GM06990 (cell line): ENCODE results near the gene PRAF2.
A peak's percentile ranks its signal among the peaks of the same experiment; 100 is the strongest.

Experiments
- DNase-seq: peaks from one replicate; pipeline ENCODE4 v3.0.0-alpha.2; 2011; ENCODE audit not compliant: insufficient read length; ENCODE audit errors: extremely low read depth
- H3K27me3 ChIP-seq: replicated peaks from 2 replicates; pipeline ENCODE4 v1.6.0; 2011; ENCODE audit warnings: low read length; ENCODE audit not compliant: control insufficient read depth, insufficient read depth
- H3K36me3 ChIP-seq: 2 replicates; pipeline ENCODE4 v1.5.1; 2011; ENCODE audit warnings: low read length; ENCODE audit not compliant: control insufficient read depth, insufficient read depth
- H3K4me3 ChIP-seq: replicated peaks from 2 replicates; pipeline ENCODE4 v1.5.1; 2011; ENCODE audit warnings: low read depth, mild to moderate bottlenecking, control low read depth, low read length
- TF ChIP-seq, protein P1 (sequence below): IDR thresholded peaks from 2 replicates; pipeline ENCODE4 v1.5.1; 2011; ENCODE audit warnings: low read length, control low read depth, mild to moderate bottlenecking, inconsistent platforms; ENCODE audit not compliant: insufficient read depth, poor library complexity, severe bottlenecking

Gene PRAF2

DNA sequence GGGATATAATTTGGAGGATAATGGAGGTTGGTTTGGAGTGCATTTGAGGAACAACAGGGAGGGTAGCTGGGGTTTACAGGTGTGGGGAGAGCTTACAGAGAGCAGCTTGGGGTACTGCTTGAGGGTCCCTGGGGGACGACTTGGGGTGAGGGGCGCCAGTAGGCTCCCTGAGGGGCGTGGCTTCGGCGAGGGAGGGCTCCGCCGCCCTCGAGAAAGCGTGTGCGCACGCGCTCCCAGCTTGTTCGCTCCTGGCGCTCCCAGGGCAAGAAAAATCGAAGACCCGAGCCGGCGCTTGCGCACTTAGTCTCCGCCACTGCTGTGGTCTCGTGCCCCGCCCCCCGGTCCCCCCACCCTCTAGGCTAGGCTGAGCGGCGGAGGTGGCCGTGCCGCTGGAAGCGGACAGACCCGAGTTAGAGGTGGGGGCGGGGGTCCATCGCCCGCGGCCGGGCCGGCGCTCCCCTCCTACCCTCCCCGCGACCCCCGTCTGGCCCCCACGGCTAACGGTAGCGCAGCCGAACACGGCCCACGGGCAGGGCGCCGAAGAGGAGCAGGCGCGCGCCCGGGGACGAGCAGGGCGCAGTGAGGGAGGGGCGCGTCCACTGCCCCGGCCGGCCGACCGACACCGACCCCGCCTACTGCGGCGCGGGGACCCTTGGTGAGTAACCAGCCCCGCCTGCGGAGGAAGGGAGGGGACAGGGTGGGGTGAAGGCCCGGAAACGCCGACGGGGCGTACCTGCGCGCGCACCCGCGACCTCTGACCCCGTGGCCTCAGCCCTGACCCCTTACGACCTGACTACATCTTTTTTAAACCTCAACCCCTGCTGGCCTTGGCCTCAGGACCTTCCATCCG lies 20.4 kb downstream of the PRAF2 start:
- peak; percentile 59 for DNase-seq
- H3K4me3 ChIP-seq = peak overlapping the region; percentile 63
- TF ChIP-seq, protein P1, sequence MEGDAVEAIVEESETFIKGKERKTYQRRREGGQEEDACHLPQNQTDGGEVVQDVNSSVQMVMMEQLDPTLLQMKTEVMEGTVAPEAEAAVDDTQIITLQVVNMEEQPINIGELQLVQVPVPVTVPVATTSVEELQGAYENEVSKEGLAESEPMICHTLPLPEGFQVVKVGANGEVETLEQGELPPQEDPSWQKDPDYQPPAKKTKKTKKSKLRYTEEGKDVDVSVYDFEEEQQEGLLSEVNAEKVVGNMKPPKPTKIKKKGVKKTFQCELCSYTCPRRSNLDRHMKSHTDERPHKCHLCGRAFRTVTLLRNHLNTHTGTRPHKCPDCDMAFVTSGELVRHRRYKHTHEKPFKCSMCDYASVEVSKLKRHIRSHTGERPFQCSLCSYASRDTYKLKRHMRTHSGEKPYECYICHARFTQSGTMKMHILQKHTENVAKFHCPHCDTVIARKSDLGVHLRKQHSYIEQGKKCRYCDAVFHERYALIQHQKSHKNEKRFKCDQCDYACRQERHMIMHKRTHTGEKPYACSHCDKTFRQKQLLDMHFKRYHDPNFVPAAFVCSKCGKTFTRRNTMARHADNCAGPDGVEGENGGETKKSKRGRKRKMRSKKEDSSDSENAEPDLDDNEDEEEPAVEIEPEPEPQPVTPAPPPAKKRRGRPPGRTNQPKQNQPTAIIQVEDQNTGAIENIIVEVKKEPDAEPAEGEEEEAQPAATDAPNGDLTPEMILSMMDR = no peak
- no peaks in the 10 kb centered on the region for H3K27me3 ChIP-seq
- H3K36me3 ChIP-seq = no peaks in the 10 kb centered on the region

DNA sequence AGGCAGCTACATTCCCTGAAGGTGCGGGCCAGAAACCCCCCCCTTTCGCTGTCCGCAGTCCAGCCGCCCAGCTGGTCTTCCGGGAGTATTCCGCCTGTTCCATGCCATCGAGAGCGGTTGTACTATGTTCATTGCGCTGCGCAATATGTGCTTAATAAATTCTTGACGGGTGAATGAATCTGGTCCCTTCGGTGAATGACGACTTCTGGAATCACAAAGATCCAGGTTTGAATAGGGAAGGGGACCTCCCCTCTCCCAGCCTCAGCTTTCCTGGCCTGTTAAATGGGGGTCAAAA lies 29.9 kb downstream of the PRAF2 start:
- no peak for DNase-seq
- H3K36me3 ChIP-seq = 0 out of 2 replicates have a peak, but pooled peaks cover 3% of the 10 kb centered on the region
- no peaks in the 10 kb centered on the region for H3K27me3 ChIP-seq
- H3K4me3 ChIP-seq = peak overlapping the region; percentile 28; the same call in 1 of the 2 replicates
- TF ChIP-seq, protein P1 = no peak

DNA sequence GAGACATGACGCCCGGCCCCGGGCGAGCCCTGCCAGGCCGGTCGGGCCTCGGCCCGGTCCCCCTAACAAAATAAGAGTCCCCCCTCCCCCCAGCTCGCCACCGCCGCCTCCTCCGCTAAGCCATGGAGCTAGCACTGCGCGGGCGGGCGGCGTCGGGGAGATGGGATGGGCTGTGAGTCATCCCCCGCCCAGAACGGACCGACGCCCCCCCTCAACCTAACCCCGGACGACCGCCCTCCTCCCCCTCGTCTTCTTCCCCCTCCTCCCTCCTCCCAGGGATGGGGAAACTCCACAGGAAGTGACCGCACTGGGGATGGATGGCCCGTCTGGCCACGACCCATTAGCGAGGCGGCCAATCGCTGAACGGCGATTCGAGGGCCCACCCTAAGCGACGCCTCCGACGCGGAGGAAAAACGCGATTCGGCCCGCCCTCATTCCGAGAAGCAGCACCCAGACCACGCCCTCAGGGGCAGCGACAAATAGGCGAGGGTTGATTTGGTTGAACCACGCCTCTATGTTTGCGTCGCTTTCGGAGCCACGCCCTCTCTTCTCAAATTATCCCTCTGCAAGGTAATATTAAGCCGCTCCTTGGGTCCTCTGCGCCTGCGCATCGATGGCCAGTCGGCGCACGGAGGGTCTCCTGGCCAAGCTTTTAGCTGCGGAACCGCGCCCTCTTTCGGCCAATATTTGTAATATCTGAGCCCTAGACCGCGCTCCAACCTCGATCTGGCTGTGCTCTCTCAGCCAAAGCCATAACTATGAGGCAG lies 30.4 kb downstream of the PRAF2 start, which contains the start of gene TFE3:
TFE3 (minus strand) TSS at position 138 of the 767 bp plus-strand sequence; CDS start at position 7, 131 bp downstream.
- peaks cover 3% of the 10 kb centered on the region; the same call in 1 of the 2 replicates for H3K36me3 ChIP-seq
- peak; percentile 93 for DNase-seq
- TF ChIP-seq, protein P1 = peak; percentile 53
- H3K27me3 ChIP-seq = no peaks in the 10 kb centered on the region
- H3K4me3 ChIP-seq = peak within 1 kb of the TSS; percentile 75

DNA sequence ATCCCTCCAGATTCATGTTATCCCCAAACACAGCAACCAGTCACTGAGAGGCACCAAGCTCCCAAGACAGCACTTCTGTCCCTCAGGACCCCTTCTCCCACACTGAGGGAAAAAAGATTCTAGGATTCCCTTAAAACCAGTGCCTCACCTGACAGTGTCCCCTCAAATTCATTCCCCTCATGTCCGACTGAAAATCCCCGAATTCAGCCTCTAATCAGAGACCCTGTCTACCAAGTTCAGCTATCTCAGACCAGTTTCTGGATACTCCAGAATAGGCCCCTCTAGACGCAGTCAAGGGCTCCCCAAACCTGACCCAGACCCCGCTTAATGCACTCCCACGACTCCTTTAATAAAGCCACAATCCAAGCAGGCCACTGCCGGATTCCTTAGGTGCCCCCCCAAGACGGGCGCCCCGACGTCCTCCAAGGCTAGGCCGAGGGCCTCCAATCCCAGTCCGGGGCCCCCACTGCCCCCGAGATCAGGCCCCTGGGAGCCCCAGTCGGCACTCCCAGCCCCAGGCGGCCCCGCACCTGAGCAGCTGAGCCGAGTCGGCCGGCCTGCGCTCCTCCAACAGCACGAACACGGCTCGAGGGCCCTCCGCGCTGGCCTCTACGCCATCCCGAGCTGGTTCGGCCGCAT lies 31.1 kb downstream of the PRAF2 start:
- TF ChIP-seq, protein P1 = no peak
- Histone ChIP-seq H3K36me3 (peaks cover 3% of the 10 kb centered on the region), H3K27me3 (no peaks in the 10 kb centered on the region), H3K4me3 (peak overlapping the region; percentile 75)
- no peak for DNase-seq

DNA sequence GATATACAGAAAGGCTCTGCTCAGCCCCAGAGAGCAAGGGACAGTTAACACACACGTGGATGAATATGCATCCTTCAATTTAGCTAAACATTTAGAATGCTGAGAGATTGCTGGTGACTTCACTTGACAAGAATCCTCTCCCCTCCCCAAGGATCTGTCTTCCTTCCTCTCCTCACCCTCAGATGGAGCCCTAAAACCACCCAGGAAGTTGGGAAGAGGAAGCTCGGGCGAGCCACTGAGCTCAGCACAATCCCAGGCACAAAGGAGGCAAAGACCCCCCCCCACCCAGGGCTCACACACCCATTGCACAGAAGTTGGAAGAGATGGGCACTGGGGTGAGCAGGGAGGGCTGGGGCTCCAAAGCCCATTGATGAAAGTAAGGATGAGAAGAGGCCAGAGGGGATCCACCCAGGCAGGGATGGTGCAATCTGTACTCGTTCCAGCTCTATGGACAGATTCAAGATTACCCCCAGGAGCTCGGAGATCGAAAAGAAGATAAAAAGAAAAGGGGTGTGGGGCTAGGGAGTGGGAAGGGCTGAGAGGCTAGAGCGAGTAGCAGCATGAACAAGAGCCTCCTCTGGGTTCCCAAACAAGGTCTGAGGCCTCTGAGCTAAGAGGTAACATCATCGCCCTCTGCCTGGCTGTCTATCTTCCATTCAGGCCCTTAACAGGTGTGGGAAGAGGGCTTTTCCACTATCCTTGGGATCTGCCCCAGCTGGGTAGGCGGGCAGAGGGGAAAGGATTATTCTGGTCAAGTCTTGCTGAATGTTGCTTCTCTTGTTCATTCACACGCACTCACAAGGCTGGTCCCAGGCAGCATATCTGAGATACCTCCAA lies 31.8 kb downstream of the PRAF2 start:
- H3K4me3 ChIP-seq = peak overlapping the region; percentile 75
- TF ChIP-seq, protein P1 = no peak
- peaks cover 3% of the 10 kb centered on the region for H3K36me3 ChIP-seq
- no peaks in the 10 kb centered on the region for H3K27me3 ChIP-seq
- no peak for DNase-seq
